Fibroblast of the aortic adventitia (primary cell): Measurements from ENCODE around the gene MMAB. TPM values are rescaled to one million over a fixed set of nuclear protein-coding genes. Genes with fewer than 3 reads are reported as not detected.
A peak's percentile ranks its signal among the peaks of the same experiment; 100 is the strongest.

ENCODE experiments used
- DNase-seq: peaks from one replicate; pipeline ENCODE4 v3.0.0-alpha.2; 2010; ENCODE audit warnings: low read depth
- H3K4me3 ChIP-seq: 2 replicates; pipeline ENCODE4 v1.5.1; 2011; ENCODE audit warnings: low read depth, mild to moderate bottlenecking, control low read depth, low read length, moderate library complexity
- total RNA-seq: library from RNA; depleted of rRNA; stranded (reverse); fragments of >200 nt; gene quantifications from 2 replicates; pipeline ENCODE4 v1.2.3, GENCODE V29; 2012; ENCODE audit warnings: low replicate concordance
- TF ChIP-seq, protein P1 (sequence below): IDR thresholded peaks from 2 replicates; pipeline ENCODE4 v1.5.1; 2011; ENCODE audit warnings: mild to moderate bottlenecking, low read length, control low read depth, inconsistent platforms; ENCODE audit not compliant: insufficient read depth

MMAB gene
- total RNA-seq, 1 donor: 22.0 TPM

DNA sequence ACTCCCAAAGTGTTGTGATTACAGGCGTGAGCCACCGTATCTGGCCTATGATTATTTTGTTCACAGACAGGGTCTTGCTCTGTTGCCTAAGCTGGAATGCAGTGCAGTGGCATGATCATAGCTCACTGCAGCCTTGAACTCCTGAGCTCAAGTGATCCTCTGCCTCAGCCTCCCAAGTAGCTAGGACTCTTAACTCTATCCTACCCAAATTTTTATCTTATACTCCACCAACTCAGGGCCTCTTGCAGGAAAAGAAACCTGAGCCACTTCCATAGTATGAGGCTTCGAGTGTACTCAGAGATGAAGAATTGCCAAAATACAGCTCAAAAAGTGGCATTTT lies 828 bp downstream of the MMAB start:
- TF ChIP-seq, protein P1, sequence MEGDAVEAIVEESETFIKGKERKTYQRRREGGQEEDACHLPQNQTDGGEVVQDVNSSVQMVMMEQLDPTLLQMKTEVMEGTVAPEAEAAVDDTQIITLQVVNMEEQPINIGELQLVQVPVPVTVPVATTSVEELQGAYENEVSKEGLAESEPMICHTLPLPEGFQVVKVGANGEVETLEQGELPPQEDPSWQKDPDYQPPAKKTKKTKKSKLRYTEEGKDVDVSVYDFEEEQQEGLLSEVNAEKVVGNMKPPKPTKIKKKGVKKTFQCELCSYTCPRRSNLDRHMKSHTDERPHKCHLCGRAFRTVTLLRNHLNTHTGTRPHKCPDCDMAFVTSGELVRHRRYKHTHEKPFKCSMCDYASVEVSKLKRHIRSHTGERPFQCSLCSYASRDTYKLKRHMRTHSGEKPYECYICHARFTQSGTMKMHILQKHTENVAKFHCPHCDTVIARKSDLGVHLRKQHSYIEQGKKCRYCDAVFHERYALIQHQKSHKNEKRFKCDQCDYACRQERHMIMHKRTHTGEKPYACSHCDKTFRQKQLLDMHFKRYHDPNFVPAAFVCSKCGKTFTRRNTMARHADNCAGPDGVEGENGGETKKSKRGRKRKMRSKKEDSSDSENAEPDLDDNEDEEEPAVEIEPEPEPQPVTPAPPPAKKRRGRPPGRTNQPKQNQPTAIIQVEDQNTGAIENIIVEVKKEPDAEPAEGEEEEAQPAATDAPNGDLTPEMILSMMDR: no peak
- peak overlapping the region; percentile 92 for H3K4me3 ChIP-seq
- DNase-seq: no peak

DNA sequence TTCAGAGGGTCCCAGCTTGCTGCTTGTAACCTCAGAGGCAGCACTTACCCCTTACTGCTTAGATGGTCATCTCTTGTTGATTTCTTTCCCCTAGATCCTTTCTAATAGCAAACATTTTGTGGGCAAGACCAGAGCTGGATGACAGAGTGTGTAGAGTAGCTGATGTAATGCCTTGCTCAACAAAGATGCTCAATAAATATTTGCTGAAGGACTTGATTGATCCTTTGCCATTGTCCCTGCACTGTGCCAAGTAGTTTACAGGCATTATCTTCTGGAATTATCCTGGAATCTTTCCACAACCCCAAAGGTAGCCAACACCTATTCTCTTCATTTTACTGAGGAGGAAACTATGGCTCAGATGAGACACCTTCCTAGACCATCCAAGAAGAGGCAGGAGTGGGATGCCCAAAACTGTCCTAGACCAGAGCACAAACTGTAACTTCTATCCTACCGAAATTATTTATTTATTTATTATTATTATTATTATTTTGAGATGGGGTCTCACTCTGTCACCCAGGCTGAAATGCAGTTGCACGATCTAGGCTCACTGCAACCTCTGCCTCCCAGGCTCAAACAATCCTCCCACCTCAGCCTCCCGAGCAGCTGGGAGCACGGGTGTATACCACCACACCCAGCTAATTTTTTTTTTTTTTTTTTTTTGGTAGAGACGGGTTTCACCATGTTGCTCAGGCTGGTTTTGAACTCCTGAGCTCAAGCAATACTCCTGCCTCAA lies 1.4 kb downstream of the MMAB start:
- H3K4me3 ChIP-seq: peak overlapping the region; percentile 92
- no peak for DNase-seq
- TF ChIP-seq, protein P1: no peak

DNA sequence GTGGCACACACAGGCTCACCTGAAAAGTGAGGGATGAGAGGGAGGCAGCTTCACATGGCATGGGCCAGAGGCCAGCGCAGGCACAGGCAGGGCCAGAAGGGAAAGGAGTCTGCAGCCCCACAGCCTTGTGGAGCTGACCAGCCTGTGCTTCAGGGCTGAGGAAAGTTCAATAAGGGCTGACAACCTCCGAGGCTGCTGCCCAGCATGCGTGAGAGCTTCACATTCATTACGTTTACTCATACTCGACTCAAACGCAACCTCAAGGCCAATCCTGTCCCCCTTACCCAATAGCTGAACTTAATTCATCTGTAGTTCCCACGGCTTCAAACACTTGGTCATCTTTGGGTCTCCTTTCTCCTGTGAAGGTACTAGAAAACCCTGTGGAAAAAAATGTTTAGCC lies 4.8 kb downstream of the MMAB start:
- DNase-seq: no peak
- H3K4me3 ChIP-seq: no peak overlapping the region
- TF ChIP-seq, protein P1: no peak

DNA sequence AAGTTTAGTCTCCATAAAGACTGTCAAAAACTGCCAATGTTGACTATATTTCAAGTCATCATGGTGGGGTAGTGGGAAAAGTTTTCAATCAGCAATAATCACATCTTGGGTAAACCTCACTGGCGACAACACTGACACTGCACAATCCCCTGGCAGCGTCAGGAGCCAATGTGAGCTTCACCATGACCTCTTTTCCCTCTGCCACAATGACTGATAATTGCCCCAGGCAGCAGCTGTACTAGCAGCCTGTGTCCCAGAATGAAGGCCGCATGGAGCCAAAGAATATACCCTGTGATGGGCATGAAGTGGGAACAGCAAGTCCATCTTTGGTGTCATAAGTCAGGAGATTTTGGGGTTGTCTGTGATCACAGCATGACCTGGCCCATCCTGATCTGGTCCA lies 5.3 kb downstream of the MMAB start:
- DNase-seq: no peak
- H3K4me3 ChIP-seq: no peak overlapping the region
- TF ChIP-seq, protein P1: no peak

DNA sequence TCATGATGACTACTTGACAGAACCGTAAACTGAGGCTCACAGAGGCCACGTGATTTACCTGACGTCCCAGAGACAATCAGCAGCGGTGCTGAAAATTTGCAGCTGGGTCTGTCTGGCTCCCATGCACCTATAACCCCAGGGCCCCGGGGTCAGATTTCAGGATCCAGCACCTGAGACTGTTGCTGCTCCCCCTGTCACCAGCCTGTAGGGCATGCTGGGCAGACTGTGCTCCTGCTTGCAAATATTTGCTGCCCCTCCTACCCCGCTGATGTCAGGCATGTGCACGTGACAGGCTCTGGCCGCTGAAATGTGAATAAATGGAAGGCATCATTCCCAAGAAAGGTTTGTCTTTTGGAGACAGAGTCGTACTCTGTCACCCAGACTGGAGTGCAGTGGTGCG lies 6.0 kb downstream of the MMAB start:
- no peak for DNase-seq
- TF ChIP-seq, protein P1: no peak
- H3K4me3 ChIP-seq: no peak overlapping the region

DNA sequence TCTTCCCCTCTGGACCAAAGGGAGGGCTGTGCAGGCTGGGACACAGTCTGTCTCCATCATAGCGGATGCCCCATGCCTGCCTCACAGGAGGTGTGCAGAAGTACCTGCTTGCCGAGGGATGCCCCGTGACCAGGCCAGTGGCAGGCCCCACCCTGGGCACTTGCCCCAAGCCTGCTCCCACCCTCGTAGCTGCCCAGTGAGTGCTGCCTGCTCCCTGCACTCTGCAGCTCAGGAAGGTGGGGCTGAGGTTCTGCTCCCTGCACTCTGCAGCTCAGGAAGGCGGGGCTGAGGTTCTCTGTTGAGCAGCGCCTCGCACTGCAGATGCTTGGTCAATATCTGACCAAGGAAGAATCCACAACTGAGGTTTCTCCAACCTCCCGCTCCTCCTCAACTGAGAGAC lies 6.9 kb downstream of the MMAB start:
- DNase-seq: no peak
- no peak overlapping the region for H3K4me3 ChIP-seq
- TF ChIP-seq, protein P1: no peak
